GM19240 (cell line): Measurements from ENCODE around the gene APEH.

Source experiments
- DNase-seq: peaks from one replicate; pipeline ENCODE4 v3.0.0; 2011; ENCODE audit warnings: low spot score; ENCODE audit not compliant: insufficient read length

The APEH gene

DNA sequence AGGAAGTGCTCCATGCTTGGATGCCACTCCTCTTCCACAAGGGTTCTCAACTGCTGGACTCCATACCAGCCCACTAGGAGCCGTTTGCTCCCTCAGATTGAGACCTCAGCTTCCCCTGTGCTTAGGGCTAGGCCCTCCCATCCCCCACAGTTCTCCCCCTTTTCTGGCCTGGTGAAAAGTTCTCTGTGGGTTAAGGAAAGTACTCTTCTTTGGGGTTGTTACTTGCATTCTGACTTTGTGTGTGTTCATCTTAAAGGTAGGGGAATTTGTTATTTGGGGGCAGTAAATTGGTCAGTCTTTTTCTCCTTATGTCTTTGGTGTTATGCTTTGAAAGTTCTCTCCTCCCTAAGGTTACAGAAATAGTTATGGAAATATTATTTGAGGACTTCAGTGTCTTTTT is 24.0 kb upstream of the APEH start:
- no peak for DNase-seq

DNA sequence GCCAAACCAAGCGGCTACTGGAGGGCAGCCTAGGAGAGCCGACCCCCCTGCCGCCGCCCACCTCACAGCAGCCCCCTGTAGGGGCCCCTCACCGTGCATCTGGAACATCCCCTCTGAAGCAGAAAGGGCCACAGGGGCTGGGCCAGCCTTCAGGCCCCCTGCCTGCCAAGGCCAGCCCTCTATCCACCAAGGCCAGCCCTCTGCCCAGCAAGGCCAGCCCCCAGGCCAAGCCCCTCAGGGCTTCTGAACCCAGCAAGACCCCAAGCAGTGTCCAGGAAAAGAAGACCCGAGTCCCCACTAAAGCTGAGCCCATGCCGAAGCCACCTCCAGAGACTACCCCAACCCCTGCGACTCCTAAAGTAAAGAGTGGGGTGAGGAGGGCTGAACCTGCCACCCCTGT is 23.5 kb upstream of the APEH start:
- DNase-seq: no peak

DNA sequence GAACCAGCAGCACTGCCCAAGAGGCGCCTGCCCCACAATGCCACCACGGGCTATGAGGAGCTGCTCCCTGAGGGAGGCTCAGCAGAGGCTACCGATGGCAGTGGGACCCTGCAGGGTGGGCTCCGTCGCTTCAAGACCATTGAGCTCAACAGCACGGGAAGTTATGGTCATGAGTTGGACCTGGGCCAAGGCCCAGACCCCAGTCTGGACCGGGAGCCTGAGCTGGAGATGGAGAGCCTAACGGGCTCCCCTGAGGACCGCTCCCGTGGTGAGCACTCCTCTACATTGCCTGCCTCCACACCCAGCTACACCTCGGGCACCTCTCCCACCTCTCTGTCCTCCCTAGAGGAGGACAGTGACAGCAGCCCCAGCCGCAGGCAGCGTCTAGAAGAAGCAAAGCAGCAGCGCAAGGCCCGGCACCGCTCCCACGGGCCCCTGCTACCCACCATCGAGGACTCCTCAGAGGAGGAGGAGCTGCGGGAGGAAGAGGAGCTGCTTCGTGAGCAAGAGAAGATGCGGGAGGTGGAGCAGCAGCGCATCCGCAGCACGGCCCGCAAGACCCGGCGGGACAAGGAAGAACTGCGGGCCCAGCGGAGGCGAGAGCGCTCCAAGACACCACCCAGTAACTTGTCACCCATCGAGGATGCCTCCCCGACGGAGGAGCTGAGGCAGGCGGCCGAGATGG is 21.8 kb upstream of the APEH start:
- no peak for DNase-seq

DNA sequence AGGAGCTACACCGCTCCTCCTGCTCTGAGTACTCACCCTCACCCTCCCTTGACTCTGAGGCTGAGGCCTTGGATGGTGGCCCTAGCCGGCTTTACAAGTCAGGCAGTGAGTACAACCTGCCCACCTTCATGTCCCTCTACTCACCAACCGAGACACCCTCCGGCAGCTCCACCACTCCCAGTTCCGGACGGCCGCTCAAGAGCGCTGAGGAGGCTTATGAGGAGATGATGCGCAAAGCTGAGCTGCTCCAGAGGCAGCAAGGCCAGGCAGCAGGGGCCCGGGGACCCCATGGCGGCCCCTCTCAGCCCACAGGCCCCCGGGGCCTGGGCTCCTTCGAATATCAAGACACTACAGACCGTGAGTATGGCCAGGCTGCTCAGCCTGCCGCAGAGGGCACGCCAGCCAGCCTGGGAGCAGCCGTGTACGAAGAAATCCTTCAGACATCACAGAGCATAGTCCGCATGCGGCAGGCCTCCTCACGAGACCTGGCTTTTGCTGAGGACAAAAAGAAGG is 21.2 kb upstream of the APEH start:
- DNase-seq: no peak

DNA sequence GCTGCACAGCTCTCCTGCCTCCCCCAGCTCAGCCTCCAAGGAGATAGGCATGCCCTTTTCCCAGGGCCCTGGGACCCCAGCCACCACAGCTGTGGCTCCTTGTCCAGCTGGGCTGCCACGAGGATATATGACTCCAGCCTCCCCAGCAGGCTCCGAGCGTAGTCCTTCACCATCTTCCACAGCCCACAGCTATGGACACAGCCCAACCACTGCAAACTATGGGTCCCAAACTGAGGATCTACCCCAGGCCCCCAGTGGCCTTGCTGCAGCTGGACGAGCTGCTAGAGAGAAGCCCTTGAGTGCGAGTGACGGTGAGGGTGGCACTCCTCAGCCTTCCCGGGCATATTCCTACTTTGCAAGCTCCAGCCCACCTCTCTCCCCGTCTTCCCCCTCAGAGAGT is 20.5 kb upstream of the APEH start:
- no peak for DNase-seq

DNA sequence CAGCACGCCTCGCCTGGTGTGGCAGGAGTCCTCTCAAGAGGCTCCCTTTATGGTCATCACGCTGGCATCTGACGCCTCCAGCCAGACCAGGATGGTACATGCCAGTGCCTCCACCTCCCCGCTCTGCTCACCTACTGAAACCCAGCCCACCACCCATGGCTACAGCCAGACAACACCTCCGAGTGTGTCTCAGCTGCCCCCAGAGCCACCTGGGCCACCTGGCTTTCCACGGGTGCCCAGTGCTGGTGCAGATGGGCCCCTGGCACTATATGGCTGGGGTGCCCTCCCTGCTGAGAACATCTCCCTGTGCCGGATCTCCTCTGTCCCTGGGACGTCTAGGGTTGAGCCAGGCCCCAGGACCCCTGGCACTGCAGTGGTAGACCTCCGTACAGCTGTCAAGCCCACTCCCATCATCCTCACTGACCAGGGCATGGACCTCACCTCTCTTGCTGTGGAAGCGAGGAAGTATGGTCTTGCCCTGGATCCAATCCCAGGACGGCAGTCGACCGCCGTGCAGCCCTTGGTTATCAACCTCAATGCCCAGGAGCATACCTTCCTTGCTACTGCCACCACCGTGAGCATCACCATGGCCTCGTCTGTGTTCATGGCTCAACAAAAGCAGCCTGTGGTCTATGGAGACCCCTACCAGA is 19.9 kb upstream of the APEH start:
- DNase-seq: no peak

DNA sequence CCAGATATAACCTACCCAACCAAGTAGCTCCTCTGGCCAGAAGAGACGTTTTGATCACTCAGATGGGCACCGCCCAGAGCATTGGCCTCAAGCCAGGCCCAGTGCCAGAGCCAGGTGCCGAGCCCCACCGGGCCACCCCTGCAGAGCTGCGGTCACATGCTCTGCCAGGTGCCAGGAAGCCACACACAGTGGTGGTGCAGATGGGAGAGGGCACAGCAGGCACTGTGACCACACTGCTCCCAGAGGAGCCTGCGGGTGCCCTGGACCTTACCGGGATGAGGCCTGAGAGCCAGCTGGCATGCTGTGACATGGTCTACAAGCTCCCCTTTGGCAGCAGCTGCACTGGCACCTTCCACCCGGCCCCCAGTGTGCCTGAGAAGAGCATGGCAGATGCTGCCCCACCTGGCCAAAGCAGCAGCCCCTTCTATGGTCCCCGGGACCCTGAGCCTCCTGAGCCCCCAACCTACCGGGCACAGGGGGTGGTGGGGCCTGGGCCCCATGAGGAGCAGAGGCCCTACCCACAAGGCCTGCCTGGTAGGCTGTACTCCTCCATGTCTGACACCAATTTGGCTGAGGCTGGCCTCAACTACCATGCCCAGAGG is 19.1 kb upstream of the APEH start:
- no peak for DNase-seq

DNA sequence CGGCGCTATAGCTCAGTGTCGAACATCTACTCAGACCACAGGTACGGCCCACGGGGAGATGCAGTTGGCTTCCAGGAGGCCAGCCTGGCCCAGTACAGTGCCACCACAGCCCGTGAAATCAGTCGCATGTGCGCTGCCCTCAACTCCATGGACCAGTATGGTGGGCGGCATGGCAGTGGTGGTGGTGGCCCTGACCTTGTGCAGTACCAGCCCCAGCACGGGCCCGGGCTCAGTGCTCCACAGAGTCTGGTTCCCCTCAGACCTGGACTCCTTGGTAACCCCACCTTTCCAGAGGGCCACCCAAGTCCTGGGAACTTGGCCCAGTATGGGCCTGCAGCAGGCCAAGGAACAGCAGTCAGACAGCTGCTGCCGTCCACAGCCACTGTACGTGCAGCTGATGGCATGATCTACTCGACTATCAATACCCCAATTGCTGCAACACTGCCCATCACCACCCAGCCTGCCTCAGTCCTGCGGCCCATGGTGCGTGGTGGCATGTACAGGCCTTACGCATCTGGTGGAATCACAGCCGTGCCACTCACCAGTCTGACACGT is 18.3 kb upstream of the APEH start:
- no peak for DNase-seq

DNA sequence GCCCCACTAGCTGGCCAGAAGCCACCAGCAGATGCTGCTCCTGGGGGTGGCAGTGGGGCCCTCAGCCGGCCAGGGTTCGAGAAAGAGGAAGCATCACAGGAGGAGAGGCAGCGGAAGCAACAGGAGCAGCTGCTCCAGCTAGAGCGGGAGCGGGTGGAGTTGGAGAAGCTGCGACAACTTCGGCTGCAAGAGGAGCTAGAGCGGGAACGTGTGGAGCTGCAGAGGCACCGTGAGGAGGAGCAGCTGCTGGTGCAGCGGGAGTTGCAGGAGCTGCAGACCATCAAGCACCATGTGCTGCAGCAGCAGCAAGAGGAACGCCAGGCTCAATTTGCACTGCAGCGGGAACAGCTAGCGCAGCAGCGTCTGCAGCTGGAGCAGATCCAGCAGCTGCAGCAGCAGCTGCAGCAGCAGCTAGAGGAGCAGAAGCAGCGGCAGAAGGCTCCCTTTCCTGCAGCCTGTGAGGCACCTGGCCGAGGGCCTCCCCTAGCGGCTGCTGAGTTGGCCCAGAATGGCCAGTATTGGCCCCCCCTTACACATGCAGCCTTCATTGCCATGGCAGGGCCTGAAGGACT is 17.5 kb upstream of the APEH start:
- DNase-seq: no peak

DNA sequence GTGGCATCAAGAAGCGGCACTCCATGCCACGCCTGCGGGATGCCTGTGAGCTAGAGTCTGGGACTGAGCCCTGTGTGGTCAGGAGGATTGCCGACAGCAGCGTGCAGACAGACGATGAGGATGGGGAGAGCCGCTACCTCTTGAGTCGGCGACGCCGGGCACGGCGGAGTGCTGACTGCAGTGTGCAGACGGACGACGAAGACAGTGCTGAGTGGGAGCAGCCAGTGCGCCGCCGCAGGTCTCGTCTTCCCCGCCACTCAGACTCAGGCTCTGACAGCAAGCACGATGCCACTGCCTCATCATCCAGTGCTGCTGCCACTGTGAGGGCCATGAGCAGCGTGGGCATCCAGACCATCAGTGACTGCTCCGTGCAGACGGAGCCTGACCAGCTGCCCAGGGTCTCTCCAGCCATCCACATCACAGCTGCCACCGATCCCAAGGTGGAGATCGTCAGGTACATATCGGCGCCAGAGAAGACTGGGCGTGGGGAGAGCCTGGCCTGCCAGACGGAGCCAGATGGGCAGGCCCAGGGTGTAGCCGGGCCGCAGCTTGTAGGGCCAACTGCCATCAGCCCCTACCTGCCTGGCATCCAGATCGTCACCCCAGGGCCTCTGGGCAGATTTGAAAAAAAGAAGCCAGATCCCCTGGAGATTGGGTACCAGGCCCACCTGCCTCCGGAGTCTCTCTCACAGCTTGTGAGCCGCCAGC is 16.8 kb upstream of the APEH start:
- no peak for DNase-seq

DNA sequence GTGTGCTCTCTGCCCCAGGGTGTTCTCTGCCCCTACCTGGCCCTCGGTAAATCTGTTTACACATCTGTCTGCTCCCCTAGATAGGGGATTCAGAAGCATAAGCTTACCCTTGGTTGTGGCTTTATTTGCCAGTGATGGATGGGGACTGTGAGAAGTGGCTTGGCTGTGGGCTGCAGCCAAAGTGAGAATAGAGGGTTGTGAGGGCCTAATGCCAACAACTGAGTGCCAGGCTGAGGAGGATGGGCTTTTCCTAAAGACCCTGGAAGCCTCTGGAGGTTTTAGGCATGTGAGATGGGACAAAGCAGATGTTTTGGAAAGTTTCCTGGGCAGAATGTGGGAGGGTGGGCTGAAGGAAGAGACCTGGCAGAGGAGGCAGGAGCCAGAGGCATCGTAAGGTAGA is 15.4 kb upstream of the APEH start:
- no peak for DNase-seq

DNA sequence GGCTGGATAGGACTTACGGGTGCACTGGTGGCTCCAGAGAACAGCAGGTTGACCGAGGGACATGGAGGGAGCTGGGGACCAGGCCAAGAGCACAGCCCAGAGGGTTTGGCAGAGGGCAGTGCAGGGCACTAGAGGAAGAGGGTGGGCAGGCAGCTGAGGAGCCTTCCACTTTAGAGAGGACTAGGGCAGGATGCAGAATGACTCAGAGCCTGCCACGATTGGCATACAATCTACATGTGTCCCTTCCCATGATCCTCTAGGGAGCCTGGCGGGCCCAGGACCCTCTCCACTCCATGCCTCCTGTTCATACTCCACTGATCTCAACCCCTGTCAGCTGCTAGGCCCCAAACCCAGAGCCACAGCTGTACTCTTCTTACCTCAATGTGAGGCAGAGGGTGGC is 14.4 kb upstream of the APEH start:
- DNase-seq: no peak

DNA sequence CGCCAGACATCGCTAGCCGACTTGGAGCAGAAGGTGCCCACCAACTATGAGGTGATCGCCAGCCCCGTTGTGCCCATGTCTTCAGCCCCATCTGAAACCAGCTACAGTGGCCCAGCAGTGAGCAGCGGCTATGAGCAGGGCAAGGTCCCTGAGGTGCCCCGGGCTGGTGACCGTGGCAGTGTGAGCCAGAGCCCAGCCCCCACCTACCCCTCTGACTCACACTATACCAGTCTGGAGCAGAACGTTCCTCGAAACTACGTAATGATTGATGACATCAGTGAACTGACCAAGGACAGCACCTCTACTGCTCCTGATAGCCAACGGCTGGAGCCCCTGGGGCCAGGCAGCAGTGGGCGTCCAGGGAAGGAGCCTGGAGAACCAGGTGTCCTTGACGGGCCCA is 12.9 kb upstream of the APEH start:
- no peak for DNase-seq

DNA sequence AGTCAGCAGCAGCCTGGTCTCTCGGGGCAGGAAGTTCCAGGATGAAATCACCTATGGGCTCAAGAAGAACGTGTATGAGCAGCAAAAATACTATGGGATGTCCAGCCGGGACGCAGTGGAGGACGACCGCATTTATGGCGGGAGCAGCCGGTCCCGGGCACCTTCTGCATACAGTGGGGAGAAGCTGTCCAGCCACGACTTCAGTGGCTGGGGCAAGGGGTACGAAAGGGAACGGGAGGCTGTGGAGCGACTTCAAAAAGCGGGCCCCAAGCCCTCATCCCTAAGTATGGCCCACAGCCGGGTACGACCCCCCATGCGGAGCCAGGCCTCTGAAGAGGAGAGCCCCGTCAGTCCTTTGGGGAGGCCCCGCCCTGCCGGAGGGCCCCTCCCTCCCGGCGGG is 12.1 kb upstream of the APEH start:
- DNase-seq: no peak

DNA sequence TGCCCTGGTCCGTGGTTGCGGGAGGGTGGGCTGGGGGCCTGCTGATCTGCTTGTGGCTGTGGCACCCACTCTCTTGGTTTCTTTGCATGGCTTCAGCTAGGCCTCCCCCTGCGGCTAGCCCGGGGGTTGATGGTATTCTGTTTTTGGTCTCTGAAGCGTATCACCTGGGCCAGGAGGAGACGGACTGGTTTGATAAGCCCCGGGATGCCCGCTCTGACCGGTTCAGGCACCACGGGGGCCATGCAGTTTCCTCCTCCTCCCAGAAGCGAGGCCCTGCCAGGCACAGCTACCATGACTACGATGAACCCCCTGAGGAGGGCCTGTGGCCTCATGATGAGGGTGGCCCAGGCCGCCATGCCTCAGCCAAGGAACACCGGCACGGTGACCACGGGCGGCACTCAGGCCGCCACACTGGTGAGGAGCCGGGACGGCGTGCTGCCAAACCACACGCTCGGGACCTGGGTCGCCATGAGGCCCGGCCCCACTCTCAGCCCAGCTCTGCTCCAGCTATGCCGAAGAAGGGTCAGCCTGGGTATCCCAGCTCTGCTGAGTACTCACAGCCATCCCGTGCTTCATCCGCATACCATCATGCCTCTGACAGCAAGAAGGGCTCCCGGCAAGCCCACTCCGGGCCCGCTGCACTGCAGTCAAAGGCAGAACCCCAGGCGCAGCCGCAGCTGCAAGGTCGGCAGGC is 11.3 kb upstream of the APEH start:
- no peak for DNase-seq

DNA sequence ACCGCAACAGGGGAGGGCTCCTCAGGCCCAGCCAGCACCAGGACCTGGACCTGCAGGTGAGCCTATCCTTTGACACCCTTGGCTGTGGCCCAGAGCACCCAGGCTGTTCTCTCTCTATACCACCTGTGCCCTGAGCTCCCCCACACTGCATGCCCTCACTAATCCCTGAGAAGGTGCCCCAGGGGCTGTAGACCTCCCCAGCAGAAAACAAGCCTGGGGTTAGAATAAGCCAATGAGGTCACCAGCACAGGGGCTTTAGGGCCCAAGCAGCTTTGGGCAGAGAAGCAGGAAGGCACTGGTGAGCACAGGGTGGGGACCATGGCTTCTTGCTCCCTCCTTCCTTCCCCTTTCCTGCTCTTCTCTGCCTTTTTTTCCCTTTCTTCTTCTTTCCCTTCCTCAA is 10.3 kb upstream of the APEH start:
- DNase-seq: no peak

DNA sequence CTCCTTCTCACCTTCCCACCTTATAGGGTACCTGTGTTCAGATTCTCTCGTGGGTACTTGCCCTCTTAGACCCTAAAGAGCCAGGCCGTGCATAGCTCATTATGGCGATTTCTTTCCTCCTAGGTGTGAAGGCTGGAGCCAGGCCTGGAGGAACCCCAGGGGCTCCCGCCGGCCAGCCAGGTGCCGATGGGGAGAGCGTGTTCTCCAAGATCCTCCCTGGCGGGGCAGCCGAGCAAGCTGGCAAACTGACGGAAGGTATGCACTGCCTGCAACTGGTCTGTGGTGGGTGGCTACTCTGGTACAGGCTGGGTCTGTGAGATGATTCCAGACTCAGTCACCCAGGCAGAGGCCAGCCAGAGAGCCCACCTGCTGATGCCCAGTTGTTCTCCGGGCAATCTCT is 9.9 kb upstream of the APEH start:
- no peak for DNase-seq

DNA sequence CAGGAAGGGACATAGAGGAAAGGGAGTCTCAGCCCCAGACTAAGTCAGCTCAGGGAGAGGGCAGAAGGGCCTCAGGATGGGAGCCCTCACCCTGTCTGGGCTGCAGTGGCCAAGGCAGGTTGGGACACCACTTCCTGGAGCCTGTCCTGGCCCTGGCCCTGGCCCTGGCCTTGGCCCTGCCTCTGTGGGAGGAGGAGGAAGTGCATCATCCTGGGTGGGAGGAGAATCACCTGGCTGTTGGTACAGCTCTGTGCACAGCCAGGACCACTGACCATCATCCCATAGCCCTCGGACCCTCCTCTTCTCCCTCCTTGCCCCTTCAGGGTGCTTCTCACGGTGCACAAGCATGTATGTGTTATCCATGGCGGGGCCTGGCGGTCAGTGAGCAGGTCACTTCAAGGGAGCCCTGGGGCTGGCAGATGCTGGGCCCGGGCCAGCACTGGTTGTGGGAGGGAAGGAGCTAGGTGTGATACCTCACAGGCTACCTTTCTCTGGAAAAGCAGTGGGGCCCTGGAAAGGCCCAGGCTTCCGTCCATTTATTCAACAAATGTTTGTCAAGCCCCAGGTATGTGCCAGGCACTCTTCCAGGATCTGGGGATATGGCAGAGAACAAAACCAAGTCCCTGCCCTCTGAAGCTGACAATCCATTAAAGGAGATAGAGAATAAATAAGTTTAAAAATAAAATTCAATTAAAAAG is 8.2 kb upstream of the APEH start:
- DNase-seq: no peak

DNA sequence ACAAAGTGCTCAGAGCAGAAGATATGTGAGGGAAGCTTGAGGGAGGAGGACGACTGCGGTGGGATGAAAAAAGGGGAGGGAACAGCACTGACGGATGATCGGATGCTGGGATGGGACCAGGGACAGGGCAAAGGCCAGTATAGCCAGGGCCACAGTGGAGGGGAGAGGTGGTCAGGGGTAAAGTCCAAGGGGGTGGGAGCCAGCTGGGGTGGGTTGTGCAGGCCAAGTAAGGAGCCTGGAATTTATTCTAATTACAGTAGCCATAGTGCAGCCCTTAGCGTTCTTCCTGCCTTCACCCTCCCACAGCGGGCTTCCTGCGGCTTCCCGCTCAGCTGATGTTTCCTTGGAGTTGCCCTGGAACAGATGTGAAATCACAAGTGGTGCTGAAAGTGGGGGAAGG is 7.6 kb upstream of the APEH start:
- no peak for DNase-seq

DNA sequence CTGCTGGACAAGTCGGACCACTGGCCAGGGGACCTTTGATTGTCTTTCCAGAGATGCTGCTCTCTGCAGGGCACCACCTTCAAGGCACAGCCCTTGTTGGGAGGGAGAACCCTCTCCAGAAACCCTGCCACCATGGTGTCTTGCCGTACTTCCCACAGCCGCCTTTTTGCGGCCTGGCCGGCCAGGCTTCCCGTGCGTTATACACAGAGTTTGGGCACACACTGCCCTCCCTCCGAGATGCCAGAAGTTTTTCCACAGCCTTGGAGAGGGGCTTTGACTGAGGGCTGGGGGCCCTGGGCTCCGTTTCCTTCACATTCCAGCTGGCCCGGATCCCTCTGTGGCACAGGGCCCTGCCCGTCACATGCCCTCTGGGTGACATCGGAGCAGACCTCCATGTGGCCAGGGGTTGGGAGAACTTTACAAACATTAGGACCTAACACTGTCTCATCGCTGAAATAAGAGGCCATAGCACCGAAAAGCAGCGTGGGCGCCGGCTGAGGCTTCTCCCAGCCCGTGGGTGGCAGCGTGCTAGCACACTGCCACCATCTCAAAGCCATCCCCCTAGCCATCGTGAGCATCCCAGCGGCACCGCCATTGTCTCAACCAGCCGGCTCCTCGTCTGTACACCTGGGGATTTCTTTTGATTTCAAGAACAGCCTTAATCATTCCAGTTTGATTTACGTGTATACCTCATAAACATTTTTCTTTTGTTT is 6.3 kb upstream of the APEH start:
- DNase-seq: no peak
